ENCODE measurements around the gene ANO5.

Gene ANO5

DNA sequence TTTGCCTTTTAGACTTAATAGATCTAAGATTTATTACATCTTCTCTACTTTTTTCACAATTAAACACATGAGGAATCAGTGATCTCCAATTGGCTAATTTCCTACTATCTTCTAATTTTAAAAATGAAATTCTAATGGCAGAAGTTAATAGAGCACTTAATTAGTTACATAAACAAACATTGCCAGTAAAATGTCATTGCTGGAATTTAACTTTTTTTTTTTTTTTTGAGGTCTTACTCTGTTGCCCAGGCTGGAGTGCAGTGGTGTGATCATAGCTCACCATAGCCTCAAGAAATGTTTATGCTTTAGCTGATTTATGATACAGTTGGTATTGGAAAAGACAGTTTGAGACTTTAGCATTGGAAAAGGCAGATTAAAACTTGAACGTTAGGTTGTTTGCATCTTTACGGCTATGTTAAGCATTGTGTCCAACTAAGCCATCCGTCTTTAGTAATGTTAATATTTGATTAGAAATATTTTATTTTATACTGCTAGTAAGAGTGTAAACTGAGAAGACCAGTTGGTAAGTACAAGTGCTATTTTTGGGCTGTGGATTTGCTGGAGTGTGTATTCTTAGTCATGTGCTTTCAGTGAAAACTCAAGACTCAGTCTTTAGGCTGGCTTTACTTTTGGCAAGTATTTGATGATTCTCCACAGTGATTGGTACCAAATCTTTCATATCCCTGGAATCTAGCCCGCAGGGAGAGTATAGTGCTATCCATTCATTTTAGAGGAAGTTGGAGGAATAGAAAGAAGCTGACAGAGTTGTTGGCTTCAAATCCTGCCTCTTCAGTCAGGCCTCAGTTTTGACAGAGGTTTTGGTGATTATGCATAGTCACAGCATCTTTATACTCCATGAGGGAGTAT, 4.5 kb downstream of the ANO5 start:
- Histone ChIP-seq H3K27me3 (no peaks in the 10 kb centered on the region), H3K27ac (no peak overlapping the region), H3K9me3 (no peaks in the 10 kb centered on the region), H3K4me1 (peaks cover 22% of the 10 kb centered on the region), H3K4me2 (peak overlapping the region; percentile 5; the same call in 1 of the 2 replicates), H4K20me1 (no peaks in the 10 kb centered on the region), H3K4me3 (no peak overlapping the region), H3K9ac (no peak overlapping the region), H3K36me3 (no peaks in the 10 kb centered on the region)
- no peak for TF ChIP-seq Cebpa-rat (IDR thresholded peaks at IDR 0.05)

DNA sequence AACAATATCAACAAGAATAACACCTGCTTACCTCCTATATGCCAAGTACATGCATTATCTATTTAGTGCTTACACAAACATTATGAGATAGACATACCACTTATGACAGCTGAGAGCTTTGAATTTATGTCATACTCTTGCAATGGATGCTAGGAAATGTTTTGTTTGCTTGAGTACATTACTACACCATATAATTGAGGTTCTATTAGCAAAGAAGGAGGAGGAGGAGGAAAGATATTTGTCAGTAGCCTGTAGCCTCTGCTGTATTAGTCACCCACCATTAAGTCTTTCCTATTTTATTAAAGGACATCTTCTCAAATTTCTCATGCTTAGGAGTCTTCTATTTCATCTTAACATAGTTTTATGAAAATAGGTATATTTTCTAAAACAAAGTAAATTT, 6.4 kb downstream of the ANO5 start:
- Histone ChIP-seq H3K36me3 (no peaks in the 10 kb centered on the region), H3K9ac (no peak overlapping the region), H3K9me3 (no peaks in the 10 kb centered on the region), H4K20me1 (no peaks in the 10 kb centered on the region), H3K27ac (no peak overlapping the region), H3K4me2 (no peak overlapping the region), H3K27me3 (no peaks in the 10 kb centered on the region), H3K4me1 (peaks cover 14% of the 10 kb centered on the region), H3K4me3 (no peak overlapping the region)
- TF ChIP-seq Cebpa-rat (IDR thresholded peaks at IDR 0.05), result no peak

DNA sequence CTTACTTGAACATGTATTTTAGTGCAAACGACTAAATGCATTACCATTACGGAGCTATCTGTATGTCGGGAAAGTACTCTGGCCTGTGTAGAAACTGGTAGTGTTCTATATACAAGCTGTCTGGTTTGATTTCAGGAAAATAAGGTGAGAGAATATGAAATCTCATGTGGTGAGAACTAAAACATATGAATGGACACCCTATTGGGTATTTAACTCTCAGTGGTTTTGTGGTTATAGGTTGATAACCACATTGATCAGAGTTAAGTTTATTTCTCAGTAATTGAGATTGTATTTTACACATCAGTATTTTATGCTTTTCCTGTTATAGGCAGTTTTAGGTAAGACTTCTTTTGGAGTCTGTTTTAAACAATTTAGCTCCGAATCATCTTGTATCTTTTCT, 10.4 kb downstream of the ANO5 start:
- no peaks in the 10 kb centered on the region for H3K36me3 ChIP-seq
- no peaks in the 10 kb centered on the region for H3K4me1 ChIP-seq
- no peak overlapping the region for H3K4me3 ChIP-seq
- H3K9ac ChIP-seq, result no peak overlapping the region
- TF ChIP-seq Cebpa-rat (IDR thresholded peaks at IDR 0.05), result no peak
- H3K9me3 ChIP-seq, result no peaks in the 10 kb centered on the region
- no peaks in the 10 kb centered on the region for H4K20me1 ChIP-seq
- H3K27me3 ChIP-seq, result no peaks in the 10 kb centered on the region
- no peak overlapping the region for H3K27ac ChIP-seq
- no peak overlapping the region for H3K4me2 ChIP-seq

DNA sequence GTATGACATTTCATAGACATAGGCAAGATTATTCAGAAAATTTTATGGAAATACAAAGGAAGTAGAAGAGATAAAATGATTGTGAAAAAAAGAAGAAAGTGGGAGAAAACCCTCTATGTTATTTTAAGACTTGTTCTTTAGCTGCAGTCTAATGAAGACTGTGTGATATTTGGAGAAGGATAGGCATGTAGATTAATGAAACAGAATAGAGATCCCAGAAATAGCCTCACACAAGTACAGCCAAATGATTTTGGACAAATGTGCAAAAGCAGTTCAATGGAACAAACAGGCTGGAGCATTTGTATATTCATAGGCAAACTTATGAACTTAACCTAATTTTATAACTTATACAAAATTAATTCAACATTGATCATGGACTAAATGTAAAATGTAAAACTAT, 14.3 kb downstream of the ANO5 start:
- Histone ChIP-seq H3K36me3 (no peaks in the 10 kb centered on the region), H3K27me3 (no peaks in the 10 kb centered on the region), H3K4me1 (no peaks in the 10 kb centered on the region), H3K9ac (no peak overlapping the region), H4K20me1 (no peaks in the 10 kb centered on the region), H3K9me3 (no peaks in the 10 kb centered on the region), H3K4me2 (no peak overlapping the region), H3K4me3 (no peak overlapping the region), H3K27ac (no peak overlapping the region)
- TF ChIP-seq Cebpa-rat (IDR thresholded peaks at IDR 0.05), result no peak

DNA sequence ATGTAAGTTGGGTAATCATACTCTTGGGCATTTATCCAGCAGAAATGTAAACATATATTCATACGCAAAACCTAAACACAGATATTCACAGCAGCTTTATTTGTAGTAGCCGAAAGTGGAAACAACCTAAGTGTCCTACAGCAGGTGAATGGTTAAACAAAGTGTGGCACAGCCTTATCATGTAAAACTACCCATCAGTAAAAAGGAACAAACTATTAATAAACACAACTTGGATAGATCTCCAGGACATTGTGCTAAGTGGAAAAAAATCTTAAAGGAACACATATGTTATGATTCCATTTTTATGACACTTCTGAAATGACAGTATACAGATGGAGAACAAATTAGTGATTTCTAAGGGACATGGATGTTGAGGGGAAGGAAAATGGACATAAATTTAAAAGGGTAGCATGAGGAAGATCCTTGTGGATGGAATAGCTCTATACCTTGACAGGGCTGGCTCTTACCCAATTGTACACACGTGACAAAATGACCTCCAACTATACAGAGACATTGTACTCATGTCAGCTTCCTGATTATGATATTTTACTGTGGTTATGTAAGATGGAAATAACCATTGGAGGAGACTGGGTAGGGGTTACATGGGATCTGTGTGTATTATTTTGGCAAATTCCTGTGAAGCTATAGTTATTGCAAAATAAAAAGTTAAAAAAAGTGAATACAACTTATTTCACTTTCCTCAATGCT, 15.4 kb downstream of the ANO5 start:
- Histone ChIP-seq H3K4me1 (no peaks in the 10 kb centered on the region), H3K9ac (no peak overlapping the region), H3K9me3 (no peaks in the 10 kb centered on the region), H3K4me3 (no peak overlapping the region), H3K36me3 (no peaks in the 10 kb centered on the region), H4K20me1 (no peaks in the 10 kb centered on the region), H3K4me2 (no peak overlapping the region), H3K27me3 (no peaks in the 10 kb centered on the region), H3K27ac (no peak overlapping the region)
- TF ChIP-seq Cebpa-rat (IDR thresholded peaks at IDR 0.05), result no peak

DNA sequence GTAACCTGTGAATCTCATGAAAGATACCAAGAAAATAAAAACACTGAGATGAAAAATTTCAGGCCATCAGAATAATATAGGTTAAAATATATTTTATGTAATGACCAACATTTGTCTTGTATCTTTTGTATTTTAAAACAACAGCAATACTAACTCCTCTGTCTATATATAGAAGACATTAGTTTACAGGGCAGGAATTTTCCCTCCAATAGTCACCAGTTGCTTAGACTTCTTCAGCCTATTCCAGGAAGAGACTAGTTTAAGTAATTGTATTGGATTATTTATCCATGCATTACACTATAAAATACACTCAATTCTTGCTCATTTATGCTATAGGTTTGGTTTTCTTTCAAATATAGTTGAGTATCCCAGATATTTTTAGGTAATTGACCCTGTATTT, 24.1 kb downstream of the ANO5 start:
- H3K4me2 ChIP-seq, result no peak overlapping the region
- no peak for TF ChIP-seq Cebpa-rat (IDR thresholded peaks at IDR 0.05)
- no peak overlapping the region for H3K4me3 ChIP-seq
- H3K9ac ChIP-seq, result no peak overlapping the region
- no peaks in the 10 kb centered on the region for H3K27me3 ChIP-seq
- H3K4me1 ChIP-seq, result no peaks in the 10 kb centered on the region
- no peaks in the 10 kb centered on the region for H3K36me3 ChIP-seq
- no peak overlapping the region for H3K27ac ChIP-seq
- no peaks in the 10 kb centered on the region for H3K9me3 ChIP-seq
- no peaks in the 10 kb centered on the region for H4K20me1 ChIP-seq

DNA sequence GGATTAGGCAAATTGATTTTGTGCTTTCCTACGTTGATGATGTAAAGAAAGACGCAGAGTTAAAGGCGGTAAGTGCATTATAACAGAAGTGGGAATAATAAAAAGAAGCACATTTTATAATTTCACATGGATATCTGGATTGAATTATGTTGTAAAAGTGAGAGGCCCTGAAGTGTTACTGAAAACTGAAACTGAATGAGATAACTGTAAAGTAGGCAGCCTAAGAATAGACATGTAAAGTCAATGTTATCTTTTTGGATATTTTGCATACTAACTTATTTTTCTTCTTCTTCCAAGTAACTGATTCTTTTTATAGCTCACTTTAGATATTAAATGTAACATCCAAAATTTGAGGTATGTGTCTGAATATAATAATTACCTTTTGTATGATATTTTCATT, 28.3 kb downstream of the ANO5 start:
- H4K20me1 ChIP-seq, result no peaks in the 10 kb centered on the region
- TF ChIP-seq Cebpa-rat (IDR thresholded peaks at IDR 0.05), result no peak
- H3K9ac ChIP-seq, result no peak overlapping the region
- no peaks in the 10 kb centered on the region for H3K4me1 ChIP-seq
- H3K4me2 ChIP-seq, result no peak overlapping the region
- no peak overlapping the region for H3K27ac ChIP-seq
- H3K9me3 ChIP-seq, result no peaks in the 10 kb centered on the region
- no peaks in the 10 kb centered on the region for H3K27me3 ChIP-seq
- no peaks in the 10 kb centered on the region for H3K36me3 ChIP-seq
- no peak overlapping the region for H3K4me3 ChIP-seq

DNA sequence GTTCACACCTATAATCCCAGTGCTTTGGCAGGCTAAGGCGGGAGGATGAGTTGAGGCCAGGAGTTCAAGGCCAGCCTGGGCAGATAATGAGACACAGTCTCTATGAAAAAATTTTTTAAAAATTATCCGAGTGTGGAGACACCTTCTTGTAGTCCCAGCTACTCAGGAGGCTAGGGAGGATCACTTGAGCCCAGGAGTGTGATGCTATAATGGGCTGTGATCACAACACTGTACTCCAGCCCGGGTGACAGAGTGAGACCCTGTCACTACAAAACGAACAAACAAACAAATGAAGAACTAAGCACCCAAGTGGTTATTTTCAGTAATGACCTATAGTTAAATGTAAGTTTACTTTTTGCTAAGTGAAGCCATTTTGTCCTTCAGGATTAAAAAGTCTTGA, 32.3 kb downstream of the ANO5 start:
- Histone ChIP-seq H4K20me1 (no peaks in the 10 kb centered on the region), H3K4me1 (no peaks in the 10 kb centered on the region), H3K9ac (no peak overlapping the region), H3K9me3 (no peaks in the 10 kb centered on the region), H3K27me3 (no peaks in the 10 kb centered on the region), H3K4me3 (no peak overlapping the region), H3K4me2 (no peak overlapping the region), H3K36me3 (no peaks in the 10 kb centered on the region), H3K27ac (no peak overlapping the region)
- TF ChIP-seq Cebpa-rat (IDR thresholded peaks at IDR 0.05), result no peak

DNA sequence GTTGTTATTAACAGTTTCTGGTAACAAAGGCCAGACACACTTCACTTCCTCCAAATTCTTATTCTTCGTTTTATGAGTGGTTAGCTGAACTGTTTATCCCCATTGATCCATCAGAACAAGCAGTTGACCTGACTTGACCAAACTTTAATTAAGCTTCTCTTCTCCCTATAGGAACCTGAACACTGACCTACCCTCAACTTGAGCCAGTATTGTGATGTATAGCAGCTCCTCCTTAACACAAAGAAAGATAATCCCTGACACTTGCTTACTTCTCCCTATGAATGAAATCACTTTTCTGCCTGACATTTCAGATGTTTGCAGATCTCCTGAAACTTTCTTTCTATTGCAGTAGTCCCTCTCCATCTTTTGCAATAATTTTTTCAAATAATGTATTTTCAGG, 41.9 kb downstream of the ANO5 start:
- no peaks in the 10 kb centered on the region for H3K27me3 ChIP-seq
- H3K9ac ChIP-seq, result no peak overlapping the region
- H3K4me2 ChIP-seq, result no peak overlapping the region
- no peaks in the 10 kb centered on the region for H3K9me3 ChIP-seq
- H3K4me1 ChIP-seq, result no peaks in the 10 kb centered on the region
- no peak for TF ChIP-seq Cebpa-rat (IDR thresholded peaks at IDR 0.05)
- H3K27ac ChIP-seq, result no peak overlapping the region
- H4K20me1 ChIP-seq, result no peaks in the 10 kb centered on the region
- no peak overlapping the region for H3K4me3 ChIP-seq
- H3K36me3 ChIP-seq, result no peaks in the 10 kb centered on the region

DNA sequence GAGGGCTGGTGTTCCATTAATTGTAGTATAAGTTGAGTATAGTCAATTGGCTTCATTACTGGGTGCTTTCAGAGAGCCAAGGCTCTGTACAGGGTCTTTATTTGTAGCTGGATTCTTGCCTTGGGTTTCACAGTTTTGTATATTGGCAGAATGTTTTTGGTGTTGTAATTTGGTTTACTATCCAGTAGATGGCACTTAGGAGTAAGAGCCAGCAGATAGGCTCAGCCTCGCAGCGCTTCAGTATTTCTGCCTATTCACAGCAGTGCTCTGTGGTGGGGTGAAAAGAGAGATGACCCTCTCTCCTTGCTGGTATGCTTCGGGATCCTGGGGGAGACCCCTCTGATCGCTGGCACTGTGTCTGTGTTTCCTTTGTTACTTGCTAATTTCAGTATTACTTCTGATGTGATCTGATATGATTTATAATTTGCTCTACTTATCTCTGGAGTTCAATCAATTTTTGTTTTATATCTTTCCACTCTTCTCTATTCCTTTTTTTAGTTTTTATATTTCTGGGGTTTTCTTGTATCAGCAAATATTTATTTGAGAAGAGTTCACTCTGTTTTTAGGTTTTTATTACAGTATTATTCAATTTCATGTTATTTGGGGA, 52.2 kb downstream of the ANO5 start:
- no peak for TF ChIP-seq Cebpa-rat (IDR thresholded peaks at IDR 0.05)
- Histone ChIP-seq H3K36me3 (no peaks in the 10 kb centered on the region), H3K27me3 (no peaks in the 10 kb centered on the region), H3K4me3 (no peak overlapping the region), H3K9me3 (no peaks in the 10 kb centered on the region), H3K27ac (no peak overlapping the region), H3K4me2 (no peak overlapping the region), H4K20me1 (no peaks in the 10 kb centered on the region), H3K4me1 (no peaks in the 10 kb centered on the region), H3K9ac (no peak overlapping the region)

Measured in BLaER1 (cell line).